Measurements from ENCODE around the gene SPARC. TPM values are rescaled to one million over a fixed set of nuclear protein-coding genes. Genes with fewer than 3 reads are reported as not detected.

The SPARC gene
- total RNA-seq, 1 experiment from 2014 or later = 1,238 TPM

- DNase-seq (ENCODE audit: low read depth) = no peak
These were observed 62.2 kb downstream of the SPARC start for GRCh38 chr5:151624476-151624875.

GRCh38 chr5:151622367-151623088, 64.2 kb downstream of the SPARC start:
- no peak for DNase-seq (ENCODE audit: low read depth)

- no peak for DNase-seq (ENCODE audit: low read depth)
These were observed 66.3 kb downstream of the SPARC start for GRCh38 chr5:151620461-151620840.

DNA sequence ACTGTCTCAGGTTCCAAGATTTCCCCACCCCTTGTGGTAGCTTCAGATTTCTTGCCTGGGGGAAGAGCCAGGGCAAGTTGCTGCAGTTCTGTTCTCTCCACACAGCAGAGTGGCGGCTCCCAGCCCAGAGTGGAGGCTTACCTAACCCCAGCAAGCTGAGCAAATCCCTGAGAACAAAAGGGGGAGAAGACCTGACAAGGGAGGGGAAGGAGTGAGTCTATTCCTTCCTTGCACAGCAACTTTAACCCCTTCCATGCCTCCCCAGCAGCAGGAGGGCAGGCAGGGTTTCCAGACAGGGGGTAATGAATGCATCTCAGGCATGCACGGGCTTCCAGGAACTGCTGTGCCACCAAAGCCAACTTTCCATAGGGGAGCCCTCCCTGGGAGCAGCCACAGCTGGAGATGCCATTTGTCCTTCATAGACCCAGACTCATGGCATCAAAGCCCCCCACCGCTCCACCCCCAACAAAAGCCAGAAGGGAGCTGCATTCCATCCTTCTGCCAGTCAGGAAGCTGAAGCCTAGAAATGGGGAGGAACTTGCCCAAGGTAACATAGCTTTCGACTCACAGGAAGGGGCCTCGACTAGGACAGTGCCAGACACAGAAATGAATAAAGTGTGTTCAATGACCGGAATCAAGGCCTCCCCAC, 66.8 kb downstream of the SPARC start:
- DNase-seq (ENCODE audit: low read depth) = no peak

DNA sequence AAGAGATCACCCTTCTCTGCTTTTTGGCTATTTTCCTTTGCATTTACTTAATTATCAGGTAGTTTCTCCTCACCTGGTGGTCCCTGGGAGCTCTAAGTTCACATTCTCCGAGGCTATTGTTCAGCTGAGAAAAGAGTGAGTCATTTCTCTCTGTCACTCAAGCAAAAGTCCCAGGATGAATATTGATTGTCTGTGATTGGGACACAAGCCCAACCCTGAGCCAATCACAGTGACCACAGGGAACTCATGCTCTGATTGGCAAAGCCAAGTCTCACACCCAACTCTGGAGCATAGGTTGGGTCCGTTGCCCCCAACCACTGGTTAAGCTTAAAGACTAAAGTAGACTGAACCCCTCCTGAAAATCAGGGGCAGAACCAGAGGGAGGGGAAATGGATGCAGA, 67.8 kb downstream of the SPARC start:
- DNase-seq (ENCODE audit: low read depth) = no peak

- no peak for DNase-seq (ENCODE audit: low read depth)
These were observed 68.6 kb downstream of the SPARC start for GRCh38 chr5:151617841-151618710.

- no peak for DNase-seq (ENCODE audit: low read depth)
These were observed 69.3 kb downstream of the SPARC start for GRCh38 chr5:151617383-151617840.

GRCh38 chr5:151615431-151615830, 71.3 kb downstream of the SPARC start:
- DNase-seq (ENCODE audit: low read depth) = peak; percentile 58

DNA sequence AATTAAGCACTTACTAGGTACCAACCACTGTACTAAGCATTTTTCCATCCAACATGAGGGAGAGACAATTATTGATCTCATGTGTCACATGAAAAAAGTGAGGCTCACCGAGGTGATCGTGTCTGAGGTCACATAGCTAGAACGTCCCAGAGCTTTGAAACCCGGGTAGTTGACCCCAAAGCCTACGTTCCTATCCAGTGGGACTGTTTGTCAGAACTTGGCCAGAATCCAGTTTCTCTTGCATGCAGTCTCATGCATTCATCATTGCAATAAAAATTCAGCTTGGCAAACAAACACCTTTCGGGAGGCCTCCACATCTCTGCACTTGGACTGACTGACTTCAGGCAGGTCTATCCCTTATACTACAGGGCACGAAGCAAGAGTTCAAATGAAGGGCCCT, 72.2 kb downstream of the SPARC start:
- no peak for DNase-seq (ENCODE audit: low read depth)

GRCh38 chr5:151612689-151613427, 73.9 kb downstream of the SPARC start:
- peak; percentile 49 for DNase-seq (ENCODE audit: low read depth)

DNA sequence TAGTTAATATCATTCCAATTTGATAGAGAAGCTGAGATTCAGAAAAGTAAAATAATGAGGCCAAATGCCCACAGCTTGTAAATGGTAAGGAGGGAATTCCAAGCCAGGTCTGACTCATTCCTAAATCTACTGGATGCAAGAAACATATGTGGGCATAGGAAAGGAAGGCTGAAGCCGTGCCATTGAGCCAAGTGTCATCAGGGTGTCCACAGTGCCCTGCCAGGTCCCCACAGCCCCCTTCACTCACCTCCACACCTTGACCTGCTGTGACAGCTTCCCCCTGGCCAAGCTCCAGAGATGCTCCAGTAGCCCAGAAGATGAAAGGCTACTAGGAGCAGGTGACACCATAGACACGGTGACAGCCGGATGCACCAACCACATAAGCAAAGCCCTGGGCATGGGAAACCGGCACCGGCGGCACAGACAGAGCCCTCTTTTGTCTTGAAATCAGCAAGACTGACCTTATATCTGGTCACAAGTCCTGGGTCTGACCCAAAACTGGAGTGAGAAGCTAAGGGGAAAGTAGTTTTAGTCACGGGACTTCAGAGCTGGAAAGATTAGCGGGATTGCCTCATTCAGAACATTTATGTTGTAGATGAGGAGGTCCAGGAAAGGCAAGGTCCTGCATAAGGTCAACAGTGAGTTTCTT, 75.5 kb downstream of the SPARC start:
- no peak for DNase-seq (ENCODE audit: low read depth)

Small RNA genes within 50 kb of the gene (small RNA-seq; reads per million reads assigned to genes)
- gene RN7SKP232 = not detected

Other genes with a start within 250 kb of the SPARC start
- 7.4 and 10.6 TPM in 2 replicates for gene SLC36A1, start 239.3 kb downstream of the SPARC start, total RNA-seq (2014; rRNA removed; shearing (Covaris generic))
- 0.06 and 0.07 TPM in 2 replicates for gene FAT2, start 95.6 kb downstream of the SPARC start, total RNA-seq (2014; rRNA removed; shearing (Covaris generic))
- gene ATOX1, start 71.7 kb upstream of the SPARC start, total RNA-seq (2014; rRNA removed; shearing (Covaris generic)) = 208 and 248 TPM in 2 replicates
- 295 and 342 TPM in 2 replicates for gene G3BP1, start 85.0 kb upstream of the SPARC start, total RNA-seq (2014; rRNA removed; shearing (Covaris generic))
- gene GLRA1, start 237.9 kb upstream of the SPARC start, total RNA-seq (2014; rRNA removed; shearing (Covaris generic)) = not detected in 2 replicates

All from HT1080 (cell line).